ENCODE measurements around the gene TM7SF2. TPM values are rescaled to one million over a fixed set of nuclear protein-coding genes. Genes with fewer than 3 reads are reported as not detected.

TM7SF2 gene
- total and polyA plus RNA-seq, 5 donors: 45.7 to 91.5 (median 58.9) TPM

- intact Hi-C loops (cut with DNase I): loop anchor here in 1 of 4 donors (10.0 kb wide), 1 partner anchor 317 kb away; the partner anchor contains the start of gene MEN1
- no peaks in the 10 kb centered on the region for H3K27me3 ChIP-seq (ENCODE audit: control insufficient read depth, insufficient read depth)
- H3K27ac ChIP-seq (ENCODE audit: low read length): no peak overlapping the region
- peaks cover 6% of the 10 kb centered on the region for H3K4me1 ChIP-seq (ENCODE audit: control insufficient read depth, insufficient read depth, low read length)
- H3K4me3 ChIP-seq (ENCODE audit: low read length): no peak overlapping the region
- no peaks in the 10 kb centered on the region for H3K9me3 ChIP-seq (ENCODE audit: control insufficient read depth, low read length)
- ATAC-seq (no peak), DNase-seq (no peak)
- WGBS: 75% methylated on average over 3 of the region's 3 CpGs
These were observed 19.7 kb downstream of the TM7SF2 start for GRCh38 chr11:65131417-65131776.

DNA sequence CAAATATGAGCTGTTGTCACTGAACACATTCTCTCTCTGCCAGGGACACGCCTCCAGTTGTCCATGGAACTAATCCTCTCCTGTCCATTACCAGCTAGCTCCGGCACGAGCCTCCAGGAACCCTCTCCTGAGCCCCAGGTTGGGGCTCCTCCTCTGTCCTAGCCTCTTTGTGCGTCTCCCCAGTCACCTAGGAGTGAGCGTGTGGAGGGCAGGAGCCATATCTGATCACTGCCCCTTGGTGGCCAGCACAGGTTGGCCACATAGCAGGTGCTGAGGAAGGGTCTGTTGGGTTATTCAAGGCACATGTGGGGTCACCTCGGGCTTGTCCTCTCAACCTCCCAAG, 20.2 kb downstream of the TM7SF2 start:
- no peak for ATAC-seq
- DNase-seq: no peak
- H3K27me3 ChIP-seq (ENCODE audit: control insufficient read depth, insufficient read depth): no peaks in the 10 kb centered on the region
- H3K4me1 ChIP-seq (ENCODE audit: control insufficient read depth, insufficient read depth, low read length): peaks cover 6% of the 10 kb centered on the region
- no peak overlapping the region for H3K4me3 ChIP-seq (ENCODE audit: low read length)
- H3K27ac ChIP-seq (ENCODE audit: low read length): no peak overlapping the region
- H3K9me3 ChIP-seq (ENCODE audit: control insufficient read depth, low read length): no peaks in the 10 kb centered on the region
- intact Hi-C loops (cut with DNase I): loop anchor here in 1 of 4 donors (10.0 kb wide), 1 partner anchor 317 kb away; the partner anchor contains the start of gene MEN1
- WGBS: 73% methylated on average over 6 of the region's 6 CpGs

DNA sequence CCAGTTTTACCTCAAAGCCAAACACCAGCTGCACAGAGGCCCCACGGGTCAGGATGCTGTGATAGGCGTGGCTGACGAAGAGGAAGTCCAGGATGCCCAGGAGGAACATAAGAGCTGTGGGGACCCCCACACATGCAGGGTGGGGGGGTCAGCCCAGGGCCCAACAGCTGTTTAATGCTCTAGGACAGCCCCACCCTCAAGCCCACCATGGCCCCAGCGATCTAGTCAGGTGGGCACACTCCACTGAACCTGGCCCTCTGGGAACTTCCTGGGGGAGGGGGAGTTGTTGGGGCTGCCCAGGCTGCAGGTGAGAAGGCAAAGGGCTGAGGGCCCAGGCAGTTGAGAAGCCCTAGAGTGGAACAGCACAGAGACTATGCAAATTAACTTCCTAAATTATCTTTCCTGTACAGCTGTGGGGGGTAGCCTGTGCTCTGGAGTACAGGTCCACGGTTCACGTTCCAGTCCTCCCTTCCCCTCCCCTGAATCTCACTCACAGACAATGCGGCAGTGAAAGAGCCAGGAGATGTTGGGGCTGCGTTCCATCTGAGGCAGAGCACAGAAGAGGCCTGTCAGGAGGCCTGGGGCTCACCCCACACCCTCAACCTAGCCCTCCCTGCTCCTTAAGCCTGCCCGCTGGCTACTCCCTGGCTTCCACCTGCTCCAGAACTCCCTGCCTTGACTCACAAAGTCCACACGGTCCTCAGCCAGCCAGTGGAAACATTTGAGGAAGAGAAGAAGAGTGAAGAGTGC, 20.7 kb downstream of the TM7SF2 start:
- no peak overlapping the region for H3K4me3 ChIP-seq (ENCODE audit: low read length)
- intact Hi-C loops (cut with DNase I): loop anchor here in 1 of 4 donors (10.0 kb wide), 1 partner anchor 318 kb away; the partner anchor contains the start of gene MEN1

GRCh38 chr11:65132988-65133700, 21.5 kb downstream of the TM7SF2 start:
- Histone ChIP-seq H3K27me3 (ENCODE audit: control insufficient read depth, insufficient read depth) (no peaks in the 10 kb centered on the region), H3K9me3 (ENCODE audit: control insufficient read depth, low read length) (no peaks in the 10 kb centered on the region), H3K4me1 (ENCODE audit: control insufficient read depth, insufficient read depth, low read length) (peaks cover 6% of the 10 kb centered on the region), H3K27ac (ENCODE audit: low read length) (peak overlapping the region; percentile 9), H3K4me3 (ENCODE audit: low read length) (peak overlapping the region; percentile 66)
- 42% methylated on average over 18 of the region's 18 CpGs for WGBS
- DNase-seq (peak in 2 of 3 donors; percentile 30 to 44), ATAC-seq (no peak)
- intact Hi-C loops (cut with DNase I): loop anchor here in 1 of 4 donors (10.0 kb wide), 1 partner anchor 318 kb away; the partner anchor contains the start of gene MEN1

More for the DNA sequence above, 20.7 kb downstream of the TM7SF2 start:
- ATAC-seq: no peak
- no peaks in the 10 kb centered on the region for H3K9me3 ChIP-seq (ENCODE audit: control insufficient read depth, low read length)
- H3K4me1 ChIP-seq (ENCODE audit: control insufficient read depth, insufficient read depth, low read length): peaks cover 6% of the 10 kb centered on the region
- H3K27me3 ChIP-seq (ENCODE audit: control insufficient read depth, insufficient read depth): no peaks in the 10 kb centered on the region
- DNase-seq: peak in 1 of 3 donors; percentile 57
- H3K27ac ChIP-seq (ENCODE audit: low read length): no peak overlapping the region
- WGBS: 70% methylated on average over 10 of the region's 10 CpGs

DNA sequence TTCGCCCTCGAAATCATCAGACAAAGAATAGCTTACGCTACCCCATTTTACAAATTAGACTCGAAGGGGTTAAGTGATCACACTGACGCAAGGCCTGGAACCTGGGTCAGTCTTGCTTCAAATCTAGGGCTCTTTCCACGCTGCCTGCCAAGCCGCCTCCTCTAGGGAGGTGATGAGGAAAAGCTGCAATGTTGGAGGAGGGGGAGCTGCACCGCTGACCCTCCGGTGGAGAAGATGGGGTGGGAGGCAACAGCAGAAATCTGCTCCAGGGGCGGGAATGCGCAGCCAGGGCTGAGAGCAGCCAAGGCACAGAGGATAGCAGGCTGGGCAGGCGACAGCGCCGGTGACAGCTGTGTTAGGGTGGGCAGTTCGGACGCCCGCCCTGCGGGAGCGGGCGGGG, 22.1 kb downstream of the TM7SF2 start:
- peaks cover 6% of the 10 kb centered on the region for H3K4me1 ChIP-seq (ENCODE audit: control insufficient read depth, insufficient read depth, low read length)
- peak; percentile 78 to 86 (median 84) for DNase-seq
- 1% methylated on average over 20 of the region's 20 CpGs for WGBS
- H3K9me3 ChIP-seq (ENCODE audit: control insufficient read depth, low read length): no peaks in the 10 kb centered on the region
- peak overlapping the region; percentile 66 for H3K4me3 ChIP-seq (ENCODE audit: low read length)
- H3K27me3 ChIP-seq (ENCODE audit: control insufficient read depth, insufficient read depth): no peaks in the 10 kb centered on the region
- peak overlapping the region; percentile 88 for H3K27ac ChIP-seq (ENCODE audit: low read length)
- ATAC-seq: peak; percentile 3 to 26
- intact Hi-C loops (cut with DNase I): loop anchor here in 2 of 4 donors (2.0 to 10.0 kb wide), 2 partner anchors 47 to 319 kb away; partner anchors contain the start of genes CAPN1 (in 1 of the 2) and MEN1 (in 1 of the 2)

DNA sequence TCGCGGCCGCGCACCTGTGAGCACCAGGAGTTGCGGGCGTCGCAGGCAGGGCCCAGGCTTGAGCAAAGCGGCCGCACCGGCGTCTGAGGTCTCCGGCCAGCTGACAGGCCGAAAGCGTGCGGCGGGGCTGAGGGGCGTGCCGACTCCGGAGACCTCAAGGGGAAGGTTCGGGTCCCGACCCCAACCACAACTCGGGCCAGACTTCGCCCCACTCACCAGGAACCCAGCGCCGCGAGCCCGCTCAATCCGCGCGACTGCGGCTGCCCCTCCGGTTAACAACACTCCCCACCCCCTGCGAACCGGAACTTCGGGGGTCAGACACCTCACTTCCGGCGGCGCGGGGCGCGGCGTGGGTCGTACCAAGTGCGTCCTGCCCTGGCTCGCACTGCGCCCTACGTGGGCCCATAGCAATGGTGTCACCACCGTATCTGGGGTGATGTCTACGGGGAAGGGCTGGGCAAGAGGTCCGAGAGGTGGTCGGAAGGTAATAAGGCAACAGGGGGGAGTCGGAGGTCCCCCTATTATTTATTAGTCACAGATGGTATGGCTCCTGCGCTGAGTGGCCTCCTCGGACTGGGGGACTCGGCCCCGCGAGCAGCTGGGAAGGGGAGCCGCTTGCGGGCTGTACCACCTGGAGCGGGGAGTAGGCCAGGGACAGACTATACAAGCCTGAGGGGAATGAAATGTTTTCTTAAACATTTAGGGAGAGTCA, 22.7 kb downstream of the TM7SF2 start, which contains the start of gene SYVN1:
TSS of gene SYVN1 (minus strand) at position 280 of the 712 bp plus-strand sequence. CDS start 918 bp downstream, outside the sequence.
- H3K4me3 ChIP-seq (ENCODE audit: low read length): peak within 1 kb of the TSS; percentile 66
- intact Hi-C loops (cut with DNase I): loop anchor here in 2 of 4 donors (2.0 to 10.0 kb wide), 2 partner anchors 46 to 320 kb away; partner anchors contain the start of genes CAPN1 (in 1 of the 2) and MEN1 (in 1 of the 2)
- peak; percentile 93 to 94 for ATAC-seq
- no peaks in the 10 kb centered on the region for H3K9me3 ChIP-seq (ENCODE audit: control insufficient read depth, low read length)
- peaks cover 6% of the 10 kb centered on the region for H3K4me1 ChIP-seq (ENCODE audit: control insufficient read depth, insufficient read depth, low read length)
- no peaks in the 10 kb centered on the region for H3K27me3 ChIP-seq (ENCODE audit: control insufficient read depth, insufficient read depth)
- peak within 1 kb of the TSS; percentile 88 for H3K27ac ChIP-seq (ENCODE audit: low read length)
- WGBS: under 1% methylated on average over 60 of the region's 60 CpGs
- peak; percentile 91 to 96 (median 96) for DNase-seq

DNA sequence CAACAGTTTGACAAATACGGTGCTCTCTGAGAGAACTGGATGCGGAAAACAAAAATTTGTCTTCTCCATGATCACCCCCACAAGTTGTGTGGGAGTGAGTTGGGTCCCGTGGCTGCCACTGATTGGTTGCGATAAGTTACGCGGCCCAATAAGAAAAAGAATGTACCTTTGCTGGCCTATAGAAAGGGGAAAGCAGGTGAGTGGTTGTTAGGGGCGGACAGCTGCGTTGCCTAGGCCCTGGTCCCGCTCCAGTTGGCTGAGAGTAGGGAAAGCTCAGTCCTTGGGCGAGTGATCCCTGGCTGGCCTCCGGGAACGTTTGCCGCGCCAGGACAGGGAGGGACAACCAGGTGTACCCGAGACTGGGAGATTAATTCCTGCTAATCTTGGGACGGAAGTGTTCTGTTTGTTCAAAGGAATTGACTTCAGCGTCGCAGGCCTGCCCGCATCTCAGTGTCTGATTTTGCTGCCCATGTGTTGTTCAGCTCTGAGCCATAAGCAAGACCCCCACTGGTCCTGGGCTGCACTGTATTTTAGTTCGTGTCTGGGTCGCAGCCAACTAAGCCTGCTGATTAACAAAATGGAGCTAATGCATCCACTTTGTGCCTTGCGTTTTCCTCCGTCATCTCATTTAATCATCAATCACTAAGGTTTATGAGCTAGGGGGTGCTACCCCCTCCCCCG, 23.4 kb downstream of the TM7SF2 start:
- no peaks in the 10 kb centered on the region for H3K9me3 ChIP-seq (ENCODE audit: control insufficient read depth, low read length)
- peak; percentile 89 to 91 for ATAC-seq
- peak overlapping the region; percentile 88 for H3K27ac ChIP-seq (ENCODE audit: low read length)
- peak overlapping the region; percentile 66 for H3K4me3 ChIP-seq (ENCODE audit: low read length)
- intact Hi-C loops (cut with DNase I): loop anchor here in 2 of 4 donors (2.0 to 10.0 kb wide), 2 partner anchors 46 to 320 kb away; partner anchors contain the start of genes CAPN1 (in 1 of the 2) and MEN1 (in 1 of the 2)
- WGBS: 2% methylated on average over 24 of the region's 24 CpGs
- DNase-seq: peak; percentile 90 to 94 (median 94)
- H3K27me3 ChIP-seq (ENCODE audit: control insufficient read depth, insufficient read depth): no peaks in the 10 kb centered on the region
- H3K4me1 ChIP-seq (ENCODE audit: control insufficient read depth, insufficient read depth, low read length): peaks cover 6% of the 10 kb centered on the region

DNA sequence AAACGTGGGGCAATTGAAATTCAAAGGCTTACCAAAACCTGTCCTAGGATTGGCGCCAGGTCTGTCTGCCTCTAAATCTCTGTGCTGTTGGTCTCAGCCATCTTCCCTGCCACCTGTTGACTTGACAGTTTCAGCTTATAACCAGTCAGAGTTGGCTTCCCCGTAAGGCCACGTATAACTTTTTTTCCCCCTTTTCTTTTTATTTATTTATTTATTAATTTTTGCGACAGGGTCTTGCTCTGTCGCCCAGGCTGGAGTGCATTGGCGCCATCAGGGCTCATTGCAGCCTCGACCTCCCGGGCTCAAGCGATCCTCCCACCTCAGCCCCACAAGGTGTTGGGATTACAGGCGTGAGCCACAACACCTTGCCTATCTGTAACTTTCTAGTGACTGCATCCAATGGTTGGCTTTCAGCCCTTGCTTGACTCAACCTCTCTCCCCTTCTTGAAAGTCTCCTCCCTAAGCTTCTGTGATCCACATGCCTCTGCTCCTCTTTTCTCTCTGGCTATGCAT, 24.0 kb downstream of the TM7SF2 start:
- intact Hi-C loops (cut with DNase I): loop anchor here in 2 of 4 donors (2.0 to 10.0 kb wide), 2 partner anchors 45 to 321 kb away; partner anchors contain the start of genes CAPN1 (in 1 of the 2) and MEN1 (in 1 of the 2)
- peaks cover 6% of the 10 kb centered on the region for H3K4me1 ChIP-seq (ENCODE audit: control insufficient read depth, insufficient read depth, low read length)
- WGBS: 49% methylated on average over 11 of the region's 11 CpGs

DNA sequence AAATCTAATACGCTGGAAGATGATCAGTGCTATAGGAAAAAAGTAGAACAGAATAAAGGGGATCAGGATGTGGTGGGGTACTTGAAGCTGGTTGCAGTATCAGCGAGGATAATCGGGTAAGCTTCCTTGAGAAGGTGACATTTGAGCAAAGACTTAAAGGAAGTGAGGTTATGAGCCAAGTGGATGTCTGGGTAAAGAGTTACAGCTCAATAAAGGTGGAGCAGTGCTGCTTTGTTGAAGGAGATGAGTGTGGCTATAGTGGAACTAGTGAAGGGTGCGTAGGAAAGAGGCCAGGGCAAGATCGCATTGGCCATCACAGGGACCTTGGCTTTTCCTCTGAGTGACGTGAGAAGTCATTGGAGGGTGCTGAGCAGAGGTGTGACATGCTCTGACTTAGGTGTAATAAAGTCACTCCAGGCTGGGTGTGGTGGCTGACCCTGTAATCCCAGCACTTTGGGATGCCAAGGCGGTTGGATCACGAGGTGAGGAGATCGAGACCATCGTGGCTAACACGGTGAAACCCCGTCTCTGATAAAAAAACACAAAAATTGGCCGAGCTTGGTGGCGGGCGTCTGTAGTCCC, 24.9 kb downstream of the TM7SF2 start:
- H3K27me3 ChIP-seq (ENCODE audit: control insufficient read depth, insufficient read depth): no peaks in the 10 kb centered on the region
- ATAC-seq: no peak
- H3K27ac ChIP-seq (ENCODE audit: low read length): no peak overlapping the region
- peak in 1 of 3 donors; percentile 26 for DNase-seq
- H3K4me1 ChIP-seq (ENCODE audit: control insufficient read depth, insufficient read depth, low read length): peaks cover 6% of the 10 kb centered on the region
- intact Hi-C loops (cut with DNase I): loop anchor here in 1 of 4 donors (10.0 kb wide), 1 partner anchor 322 kb away; the partner anchor contains the start of gene MEN1
- H3K9me3 ChIP-seq (ENCODE audit: control insufficient read depth, low read length): no peaks in the 10 kb centered on the region
- WGBS: 86% methylated on average over 15 of the region's 15 CpGs
- no peak overlapping the region for H3K4me3 ChIP-seq (ENCODE audit: low read length)

More for the DNA sequence above, 24.0 kb downstream of the TM7SF2 start:
- peak in 1 of 3 donors; percentile 46 for DNase-seq
- ATAC-seq: no peak
- H3K4me3 ChIP-seq (ENCODE audit: low read length): peak overlapping the region; percentile 66
- H3K27ac ChIP-seq (ENCODE audit: low read length): peak overlapping the region; percentile 88
- H3K9me3 ChIP-seq (ENCODE audit: control insufficient read depth, low read length): no peaks in the 10 kb centered on the region
- H3K27me3 ChIP-seq (ENCODE audit: control insufficient read depth, insufficient read depth): no peaks in the 10 kb centered on the region

All from right cardiac atrium (tissue), 5 donors.